ENCODE results near the gene AGAP1. TPM values are rescaled to one million over a fixed set of nuclear protein-coding genes. Genes with fewer than 3 reads are reported as not detected.

Gene AGAP1
- polyA plus RNA-seq, 1 donor from 2014 or later, result 17.4 TPM

DNA sequence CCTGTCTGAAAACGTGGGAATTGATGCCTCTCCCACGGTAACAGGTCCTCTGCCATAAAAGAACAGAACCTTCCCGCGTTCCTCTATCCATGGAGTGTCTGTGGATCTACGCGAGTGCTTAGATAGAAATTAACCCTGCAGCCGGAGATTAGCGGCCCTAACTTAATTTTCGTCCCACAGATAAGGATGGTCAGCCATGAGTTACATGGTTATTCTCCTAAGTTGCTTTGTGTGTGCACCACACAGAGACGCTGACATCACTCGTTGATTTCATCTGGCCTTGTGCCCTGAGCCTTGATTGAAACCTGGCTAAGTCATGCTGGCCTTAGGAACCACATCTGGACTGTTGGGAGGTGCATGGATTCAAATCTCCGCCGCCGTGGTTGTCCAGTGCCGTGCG is 542.2 kb downstream of the AGAP1 start:
- Histone ChIP-seq H3K4me3 (ENCODE audit: low read length) (no peak overlapping the region), H2AFZ (ENCODE audit: low read depth, low read length) (no peak overlapping the region), H3F3A (ENCODE audit: insufficient read depth, low read length, poor library complexity, severe bottlenecking) (no peaks in the 10 kb centered on the region), H3K9ac (ENCODE audit: low read length) (no peak overlapping the region), H3K4me2 (ENCODE audit: low read length) (no peak overlapping the region), H3K36me3 (ENCODE audit: insufficient read depth, low read length) (no peaks in the 10 kb centered on the region), H3K9me2 (ENCODE audit: insufficient read depth, low read length) (no peaks in the 10 kb centered on the region), H3K79me2 (replicated peaks; ENCODE audit: insufficient read depth, low read length) (no peaks in the 10 kb centered on the region), H3K27me3 (ENCODE audit: insufficient read depth, low read depth, low read length) (no peaks in the 10 kb centered on the region), H3K9me3 (ENCODE audit: low read length) (no peaks in the 10 kb centered on the region), H3K27ac (ENCODE audit: low read length) (no peak overlapping the region), H4K20me1 (ENCODE audit: insufficient read depth) (no peaks in the 10 kb centered on the region)
- no peak for TF ChIP-seq RAD21 (conservative IDR thresholded peaks at IDR 0.05)
- TF ChIP-seq EP300 (conservative IDR thresholded peaks at IDR 0.05; ENCODE audit: poor library complexity, severe bottlenecking), result no peak

DNA sequence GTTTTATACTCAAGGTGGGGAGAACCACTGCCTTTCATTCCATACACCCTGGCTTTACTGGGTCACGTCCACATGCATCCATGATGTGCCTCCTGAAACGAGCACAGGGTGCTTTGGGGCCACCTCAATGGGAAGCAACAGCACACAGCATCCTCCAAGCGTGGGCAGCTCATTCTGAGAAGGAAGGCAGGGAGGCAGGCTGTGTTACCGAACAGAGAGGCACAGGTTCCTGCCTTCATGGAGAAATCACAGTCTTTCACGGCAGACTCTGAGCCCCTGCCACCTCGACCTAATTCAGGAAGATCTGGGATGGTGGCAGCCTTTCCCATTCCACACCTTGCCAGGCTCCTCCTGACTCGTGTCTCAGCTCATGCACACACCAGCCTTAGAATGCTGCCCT is 544.3 kb downstream of the AGAP1 start:
- Histone ChIP-seq H3F3A (ENCODE audit: insufficient read depth, low read length, poor library complexity, severe bottlenecking) (no peaks in the 10 kb centered on the region), H3K9ac (ENCODE audit: low read length) (no peak overlapping the region), H3K36me3 (ENCODE audit: insufficient read depth, low read length) (no peaks in the 10 kb centered on the region), H4K20me1 (ENCODE audit: insufficient read depth) (no peaks in the 10 kb centered on the region), H3K4me2 (ENCODE audit: low read length) (no peak overlapping the region), H2AFZ (ENCODE audit: low read depth, low read length) (no peak overlapping the region), H3K9me3 (ENCODE audit: low read length) (no peaks in the 10 kb centered on the region), H3K79me2 (replicated peaks; ENCODE audit: insufficient read depth, low read length) (no peaks in the 10 kb centered on the region), H3K4me3 (ENCODE audit: low read length) (no peak overlapping the region), H3K27ac (ENCODE audit: low read length) (no peak overlapping the region), H3K27me3 (ENCODE audit: insufficient read depth, low read depth, low read length) (no peaks in the 10 kb centered on the region), H3K9me2 (ENCODE audit: insufficient read depth, low read length) (no peaks in the 10 kb centered on the region)
- TF ChIP-seq POLR2AphosphoS5 (IDR thresholded peaks at IDR 0.05) (no peak), REST (IDR thresholded peaks at IDR 0.05; ENCODE audit: borderline replicate concordance) (no peak), TAF1 (IDR thresholded peaks at IDR 0.05; ENCODE audit: low read depth) (no peak), SMC3 (conservative IDR thresholded peaks at IDR 0.05; ENCODE audit: poor library complexity) (no peak), EZH2 (IDR thresholded peaks at IDR 0.05; ENCODE audit: borderline replicate concordance, insufficient read depth, low read length, poor library complexity, severe bottlenecking) (no peak), RAD21 (conservative IDR thresholded peaks at IDR 0.05) (no peak), EP300 (conservative IDR thresholded peaks at IDR 0.05; ENCODE audit: poor library complexity, severe bottlenecking) (no peak), MXI1 (conservative IDR thresholded peaks at IDR 0.05; ENCODE audit: poor library complexity, severe bottlenecking) (no peak)
- TF ChIP-seq, protein P1, sequence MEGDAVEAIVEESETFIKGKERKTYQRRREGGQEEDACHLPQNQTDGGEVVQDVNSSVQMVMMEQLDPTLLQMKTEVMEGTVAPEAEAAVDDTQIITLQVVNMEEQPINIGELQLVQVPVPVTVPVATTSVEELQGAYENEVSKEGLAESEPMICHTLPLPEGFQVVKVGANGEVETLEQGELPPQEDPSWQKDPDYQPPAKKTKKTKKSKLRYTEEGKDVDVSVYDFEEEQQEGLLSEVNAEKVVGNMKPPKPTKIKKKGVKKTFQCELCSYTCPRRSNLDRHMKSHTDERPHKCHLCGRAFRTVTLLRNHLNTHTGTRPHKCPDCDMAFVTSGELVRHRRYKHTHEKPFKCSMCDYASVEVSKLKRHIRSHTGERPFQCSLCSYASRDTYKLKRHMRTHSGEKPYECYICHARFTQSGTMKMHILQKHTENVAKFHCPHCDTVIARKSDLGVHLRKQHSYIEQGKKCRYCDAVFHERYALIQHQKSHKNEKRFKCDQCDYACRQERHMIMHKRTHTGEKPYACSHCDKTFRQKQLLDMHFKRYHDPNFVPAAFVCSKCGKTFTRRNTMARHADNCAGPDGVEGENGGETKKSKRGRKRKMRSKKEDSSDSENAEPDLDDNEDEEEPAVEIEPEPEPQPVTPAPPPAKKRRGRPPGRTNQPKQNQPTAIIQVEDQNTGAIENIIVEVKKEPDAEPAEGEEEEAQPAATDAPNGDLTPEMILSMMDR (IDR thresholded peaks at IDR 0.05; ENCODE audit: poor library complexity, severe bottlenecking), result no peak

Data from neural cell (in vitro differentiated cells).